Keratinocyte (primary cell): Measurements from ENCODE around the gene PAQR5. TPM values are rescaled to one million over a fixed set of nuclear protein-coding genes. Genes with fewer than 3 reads are reported as not detected.

ENCODE experiments used
- DNase-seq: peaks from one replicate; pipeline ENCODE4 v3.0.0-alpha.2; 2011; ENCODE audit warnings: low read depth, missing footprints, low spot score
- FAIRE-seq: peaks from 2 replicates; lab custom pipeline; 2011; peaks lifted over from hg19 to GRCh38; lab: Jason Lieb, UNC
- H2AFZ ChIP-seq: 2 replicates; pipeline ENCODE4 v1.6.0; 2012; ENCODE audit warnings: low read length, control low read depth, inconsistent platforms; ENCODE audit not compliant: control insufficient read depth
- H3K27ac ChIP-seq: 2 replicates; pipeline ENCODE4 v1.5.1; 2011; ENCODE audit warnings: low read length; ENCODE audit not compliant: control insufficient read depth, insufficient read depth
- H3K27me3 ChIP-seq: 3 replicates; pipeline ENCODE4 v1.6.0; 2011; ENCODE audit warnings: low read length; ENCODE audit not compliant: control insufficient read depth, insufficient read depth; ENCODE audit errors: extremely low read depth
- H3K36me3 ChIP-seq, 2 experiments: 2 replicates in 1 of 2; 3 replicates in 1 of 2; pipeline ENCODE4 v1.5.1; 2011; ENCODE audit warnings: low read length in 2 of 2, mild to moderate bottlenecking in 1 of 2; ENCODE audit not compliant: control insufficient read depth in 2 of 2, insufficient read depth in 2 of 2; ENCODE audit errors: extremely low read depth in 1 of 2
- H3K4me1 ChIP-seq: 3 replicates; pipeline ENCODE4 v1.5.1; 2011; ENCODE audit warnings: low read length; ENCODE audit not compliant: control insufficient read depth, insufficient read depth; ENCODE audit errors: extremely low read depth
- H3K4me2 ChIP-seq: 3 replicates; pipeline ENCODE4 v1.6.0; 2011; ENCODE audit warnings: low read depth, low read length; ENCODE audit not compliant: control insufficient read depth, insufficient read depth; ENCODE audit errors: extremely low read depth
- H3K4me3 ChIP-seq, 3 experiments: fragments of 200-600 bp in 1 of 3; sonication (generic) in 1 of 3; 2 replicates in 2 of 3; 3 replicates in 1 of 3; pipeline ENCODE4 v1.5.1; 2011 to 2016; ENCODE audit warnings: low read length in 3 of 3, mild to moderate bottlenecking in 3 of 3, control low read depth in 2 of 3, inconsistent platforms in 1 of 3, low read depth in 1 of 3, mixed read lengths in 1 of 3, mixed run types in 1 of 3, moderate library complexity in 1 of 3; ENCODE audit not compliant: control insufficient read depth in 2 of 3, insufficient read depth in 2 of 3; ENCODE audit errors: extremely low read depth in 1 of 3
- H3K79me2 ChIP-seq: 2 replicates; pipeline ENCODE4 v1.6.0; 2012; ENCODE audit warnings: low read length; ENCODE audit not compliant: control insufficient read depth, insufficient read depth
- H3K9ac ChIP-seq: 3 replicates; pipeline ENCODE4 v1.6.0; 2011; ENCODE audit warnings: low read length; ENCODE audit not compliant: control insufficient read depth, insufficient read depth; ENCODE audit errors: extremely low read depth
- H3K9me1 ChIP-seq: 3 replicates; pipeline ENCODE4 v1.6.0; 2011; ENCODE audit warnings: low read length; ENCODE audit not compliant: control insufficient read depth, insufficient read depth; ENCODE audit errors: extremely low read depth
- H3K9me3 ChIP-seq: 2 replicates; pipeline ENCODE4 v1.5.1; 2012; ENCODE audit warnings: low read depth, low read length; ENCODE audit not compliant: control insufficient read depth
- H4K20me1 ChIP-seq: 3 replicates; pipeline ENCODE4 v1.6.0; 2011; ENCODE audit warnings: low read length; ENCODE audit not compliant: control insufficient read depth, insufficient read depth; ENCODE audit errors: extremely low read depth
- CTCF ChIP-seq, 3 experiments: IDR thresholded peaks in 1 of 3; conservative IDR thresholded peaks in 1 of 3; optimal IDR thresholded peaks in 1 of 3; 2 replicates in 2 of 3; 3 replicates in 1 of 3; pipeline versions ENCODE3 to v1.5.1; 2011; ENCODE audit warnings: low read length in 3 of 3, mild to moderate bottlenecking in 3 of 3, moderate library complexity in 2 of 3, control low read depth in 1 of 3, inconsistent platforms in 1 of 3; ENCODE audit not compliant: insufficient read depth in 2 of 3; ENCODE audit errors: extremely low read depth in 1 of 3
- EZH2 ChIP-seq: IDR thresholded peaks from one replicate; pipeline ENCODE4 v1.6.1; 2012; ENCODE audit warnings: inconsistent platforms, mild to moderate bottlenecking, low read length, moderate library complexity
- dilution Hi-C: fragments of 300-500 bp; cut with MboI; formaldehyde crosslinking; loops from one replicate; pipeline ENCODE4 v1.7.0; 2020; ENCODE audit warnings: low sequenced_read_pairs; ENCODE audit not compliant: extremely low pct_ligation_motif_present
- polyA plus RNA-seq, 5 experiments: library from polyadenylated mRNA; depleted of rRNA in 3 of 5; stranded (reverse) in 3 of 5; stranded (forward) in 1 of 5; unstranded in 1 of 5; fragments of >200 nt; gene quantifications; 1 replicate in 1 of 5; 2 replicates in 3 of 5; 3 replicates in 1 of 5; pipeline versions ENCODE4 v1.2.1 to v1.2.3, GENCODE V29; 2011 to 2012; ENCODE audit warnings: missing spikeins in 2 of 5, low read depth in 1 of 5, low replicate concordance in 1 of 5

PAQR5 gene
- polyA plus RNA-seq, 1 donor (not counting 4 experiments of a cell fraction or from before 2014, with no cell fraction given) = 0.30 TPM

- no peak overlapping the region for H3K9ac ChIP-seq
- no peaks in the 10 kb centered on the region for H3K36me3 ChIP-seq
- H3K79me2 ChIP-seq = no peaks in the 10 kb centered on the region
- dilution Hi-C loops = no loop called here
- no peak overlapping the region for H3K4me2 ChIP-seq
- no peaks in the 10 kb centered on the region for H3K4me1 ChIP-seq
- no peak overlapping the region for H3K4me3 ChIP-seq
- no peak overlapping the region for H3K27ac ChIP-seq
- TF ChIP-seq EZH2 (no peak), CTCF (optimal IDR thresholded peaks at IDR 0.05 in 1 of 3, IDR thresholded peaks at IDR 0.05 in 1 of 3, conservative IDR thresholded peaks at IDR 0.05 in 1 of 3; ENCODE audit: extremely low read depth in 1 of 3, insufficient read depth in 2 of 3, low read length in 3 of 3) (no peak)
- H3K9me3 ChIP-seq = no peaks in the 10 kb centered on the region
- DNase-seq (no peak), FAIRE-seq (no peak)
- H3K9me1 ChIP-seq = no peaks in the 10 kb centered on the region
- no peaks in the 10 kb centered on the region for H4K20me1 ChIP-seq
- H3K27me3 ChIP-seq = peaks cover 39% of the 10 kb centered on the region
- no peak overlapping the region for H2AFZ ChIP-seq
Observed at GRCh38 chr15:69302929-69303328, 4.2 kb downstream of the PAQR5 start.

DNA sequence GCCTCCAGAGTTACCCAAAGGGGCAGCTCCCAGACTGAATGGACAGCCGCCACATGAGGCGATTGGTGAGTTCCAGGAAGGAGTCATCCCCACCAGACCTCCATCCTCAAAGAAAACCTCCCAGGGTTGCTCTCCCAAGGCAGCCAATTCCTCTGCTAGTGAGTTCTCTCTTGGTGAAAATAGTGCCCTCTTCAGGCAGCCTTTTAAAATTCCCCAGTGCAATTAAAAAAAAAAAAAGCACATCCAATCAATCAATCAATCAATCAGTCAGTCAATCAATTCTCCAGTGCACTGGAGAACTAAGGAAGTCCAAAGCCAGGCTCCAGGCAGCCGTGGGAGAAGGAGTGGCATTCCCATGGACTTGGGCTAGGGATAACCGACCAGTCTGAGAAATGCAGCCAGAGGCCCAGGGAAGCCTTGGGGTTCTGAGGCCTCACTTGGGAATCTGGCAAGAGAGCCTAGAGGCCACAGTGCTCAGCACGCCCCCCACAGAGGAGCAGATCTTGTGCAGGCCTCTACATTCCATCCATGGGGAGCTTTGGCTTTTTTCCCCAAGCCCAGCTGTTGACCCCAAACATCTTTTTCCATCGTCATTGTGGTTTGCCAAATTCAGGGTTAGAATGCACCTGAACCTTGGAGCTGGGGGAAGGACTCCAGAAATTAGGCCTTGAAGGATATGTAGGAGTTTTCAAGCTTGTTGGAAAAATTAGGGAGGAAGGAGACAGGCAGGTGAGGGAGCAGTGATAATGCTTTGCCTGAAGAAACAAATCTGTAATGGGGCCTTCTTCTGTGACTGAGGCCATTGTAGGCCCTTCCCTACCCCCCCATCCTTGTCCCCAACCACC is 4.8 kb downstream of the PAQR5 start:
- Histone ChIP-seq H3K27me3 (peaks cover 33% of the 10 kb centered on the region), H3K9me1 (no peaks in the 10 kb centered on the region), H3K9me3 (no peaks in the 10 kb centered on the region), H3K36me3 (no peaks in the 10 kb centered on the region), H3K4me3 (no peak overlapping the region), H4K20me1 (no peaks in the 10 kb centered on the region), H3K9ac (no peak overlapping the region), H3K4me2 (no peak overlapping the region), H3K79me2 (no peaks in the 10 kb centered on the region), H3K4me1 (no peaks in the 10 kb centered on the region), H2AFZ (no peak overlapping the region), H3K27ac (no peak overlapping the region)
- TF ChIP-seq CTCF (optimal IDR thresholded peaks at IDR 0.05 in 1 of 3, IDR thresholded peaks at IDR 0.05 in 1 of 3, conservative IDR thresholded peaks at IDR 0.05 in 1 of 3; ENCODE audit: extremely low read depth in 1 of 3, insufficient read depth in 2 of 3, low read length in 3 of 3) (peak in 2 of 3 experiments; percentile 8 to 32), EZH2 (no peak)
- dilution Hi-C loops = no loop called here
- no peak for DNase-seq
- no peak for FAIRE-seq
